Mononuclear cell (primary cell): ENCODE results near the gene ACOT7. TPM values are rescaled to one million over a fixed set of nuclear protein-coding genes. Genes with fewer than 3 reads are reported as not detected.

ENCODE experiments used
- H3K27me3 ChIP-seq: 2 replicates; pipeline ENCODE4 v1.6.0; 2011; ENCODE audit warnings: low read length, control low read depth; ENCODE audit not compliant: insufficient read depth
- H3K4me1 ChIP-seq: 2 replicates; pipeline ENCODE4 v1.5.1; 2011; ENCODE audit warnings: mild to moderate bottlenecking, low read length, control low read depth; ENCODE audit not compliant: insufficient read depth
- H3K4me3 ChIP-seq: 2 replicates; pipeline ENCODE4 v1.5.1; 2011; ENCODE audit warnings: mild to moderate bottlenecking, low read length, moderate library complexity
- H3K9me3 ChIP-seq: 2 replicates; pipeline ENCODE4 v1.5.1; 2011; ENCODE audit warnings: low read depth, mild to moderate bottlenecking, control low read depth, low read length
- total RNA-seq: library from RNA; depleted of rRNA; stranded (reverse); fragments of >200 nt; gene quantifications from one replicate; pipeline ENCODE4 v1.2.3, GENCODE V29; 2012

ACOT7 gene
- total RNA-seq, 1 donor = 2.1 TPM

DNA sequence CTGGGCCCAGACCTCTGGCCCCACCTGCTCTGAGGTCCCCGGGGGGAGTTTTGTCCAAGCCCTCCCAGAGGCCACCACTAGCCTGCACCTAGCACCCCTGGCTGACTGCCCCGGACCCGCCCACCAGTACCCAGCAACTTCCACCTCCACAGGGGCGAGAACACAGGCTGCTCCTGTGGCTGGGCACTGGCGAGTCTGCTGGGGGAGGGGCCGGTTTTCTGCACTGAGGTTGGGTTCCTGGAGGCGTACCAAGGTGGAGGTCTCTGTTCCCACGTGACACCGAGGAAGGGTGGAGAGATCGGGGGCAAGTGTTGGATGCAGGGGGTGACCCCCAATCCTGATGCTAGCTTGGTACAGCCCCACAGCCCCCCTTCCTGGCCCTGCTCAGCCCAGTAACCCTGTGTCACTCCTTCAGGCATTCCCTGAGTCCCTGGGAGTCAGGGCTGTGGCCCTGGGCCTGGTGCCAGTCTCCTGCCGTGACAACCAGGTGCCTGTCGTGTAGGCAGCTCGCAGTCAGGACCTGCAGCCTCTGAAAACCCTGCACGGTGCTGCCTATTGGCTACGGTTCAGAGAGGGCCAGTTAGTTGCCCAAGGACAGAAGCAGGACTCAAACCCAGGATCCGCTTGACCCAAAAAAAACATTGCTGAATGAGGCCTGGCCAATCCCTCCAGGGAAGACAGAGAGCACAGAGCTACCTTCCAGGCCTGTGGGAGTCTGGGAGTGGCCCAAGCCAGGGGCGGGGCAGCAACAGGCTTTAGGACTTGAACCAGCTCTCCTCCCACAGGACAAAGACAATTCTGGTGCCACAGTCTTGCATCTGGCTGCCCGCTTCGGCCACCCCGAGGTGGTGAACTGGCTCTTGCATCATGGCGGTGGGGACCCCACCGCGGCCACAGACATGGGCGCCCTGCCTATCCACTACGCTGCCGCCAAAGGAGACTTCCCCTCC is 34.1 kb upstream of the ACOT7 start:
- Histone ChIP-seq H3K4me1 (peaks cover 10% of the 10 kb centered on the region), H3K9me3 (no peaks in the 10 kb centered on the region), H3K4me3 (no peak overlapping the region), H3K27me3 (peaks cover 29% of the 10 kb centered on the region)

- Histone ChIP-seq H3K9me3 (no peaks in the 10 kb centered on the region), H3K4me3 (no peak overlapping the region), H3K4me1 (peaks cover 10% of the 10 kb centered on the region), H3K27me3 (peaks cover 31% of the 10 kb centered on the region)
These were observed 33.4 kb upstream of the ACOT7 start for GRCh38 chr1:6426972-6427350.

- Histone ChIP-seq H3K9me3 (no peaks in the 10 kb centered on the region), H3K4me1 (peaks cover 10% of the 10 kb centered on the region), H3K4me3 (no peak overlapping the region), H3K27me3 (peaks cover 33% of the 10 kb centered on the region)
These were observed 32.9 kb upstream of the ACOT7 start for GRCh38 chr1:6426277-6426971.

DNA sequence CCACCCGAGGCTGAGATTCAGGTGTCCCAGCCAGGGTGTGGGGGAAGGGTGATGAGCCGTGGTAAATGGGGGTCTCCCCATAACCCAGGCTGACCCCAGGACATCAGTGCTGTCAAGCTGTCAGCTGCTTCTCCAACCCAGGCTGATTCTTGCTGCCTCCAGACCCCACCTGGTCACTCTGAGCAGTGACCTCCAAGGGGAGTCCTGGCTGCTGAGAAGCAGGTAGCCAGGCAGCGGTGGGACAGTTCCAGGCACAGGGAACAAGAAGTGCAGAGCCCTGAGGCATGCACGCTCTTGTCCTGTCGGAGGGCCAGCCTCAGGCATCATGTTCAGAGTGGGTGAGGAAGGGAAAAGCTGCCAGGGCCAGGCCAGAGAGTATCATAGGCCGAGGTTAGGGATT is 32.1 kb upstream of the ACOT7 start:
- H3K4me3 ChIP-seq = no peak overlapping the region
- peaks cover 10% of the 10 kb centered on the region for H3K4me1 ChIP-seq
- no peaks in the 10 kb centered on the region for H3K9me3 ChIP-seq
- peaks cover 41% of the 10 kb centered on the region for H3K27me3 ChIP-seq

GRCh38 chr1:6424619-6425593 is 31.3 kb upstream of the ACOT7 start, which contains the start of gene ESPN:
Gene ESPN (plus strand): TSS chr1:6424776. CDS start chr1:6424956, 180 bp downstream.
- no peak within 1 kb of the TSS for H3K4me3 ChIP-seq
- peaks cover 48% of the 10 kb centered on the region for H3K27me3 ChIP-seq
- H3K9me3 ChIP-seq = no peaks in the 10 kb centered on the region
- peaks cover 16% of the 10 kb centered on the region for H3K4me1 ChIP-seq

DNA sequence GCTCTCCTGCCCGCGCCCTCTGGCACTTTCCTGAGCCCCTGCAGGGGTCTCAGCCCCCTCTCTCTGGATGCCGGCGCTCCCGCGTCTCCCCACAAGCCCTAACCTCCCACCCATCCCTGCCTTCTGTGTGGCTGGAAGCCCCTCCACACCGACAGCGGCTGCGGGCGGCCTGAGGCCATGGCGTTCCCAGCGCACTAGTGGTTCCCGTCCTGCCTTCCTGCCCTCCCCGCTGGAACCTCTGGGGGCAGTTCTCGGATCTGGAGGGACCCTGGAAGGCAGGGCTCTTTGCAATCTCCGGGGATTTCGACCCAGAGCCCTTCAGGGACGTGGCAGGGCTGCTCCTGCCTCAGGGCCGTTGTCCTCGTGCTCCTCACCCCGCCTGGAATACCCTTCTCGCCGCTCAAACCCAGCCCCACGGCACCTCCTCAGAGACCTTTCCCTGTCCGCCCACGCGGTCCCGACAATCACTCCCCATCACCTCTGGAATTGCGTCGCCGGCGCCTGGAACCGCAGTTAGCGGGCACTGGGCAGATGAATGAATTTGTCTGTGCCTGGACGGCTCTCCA is 30.5 kb upstream of the ACOT7 start:
- Histone ChIP-seq H3K27me3 (peaks cover 48% of the 10 kb centered on the region), H3K4me1 (peaks cover 16% of the 10 kb centered on the region), H3K4me3 (no peak overlapping the region), H3K9me3 (no peaks in the 10 kb centered on the region)

DNA sequence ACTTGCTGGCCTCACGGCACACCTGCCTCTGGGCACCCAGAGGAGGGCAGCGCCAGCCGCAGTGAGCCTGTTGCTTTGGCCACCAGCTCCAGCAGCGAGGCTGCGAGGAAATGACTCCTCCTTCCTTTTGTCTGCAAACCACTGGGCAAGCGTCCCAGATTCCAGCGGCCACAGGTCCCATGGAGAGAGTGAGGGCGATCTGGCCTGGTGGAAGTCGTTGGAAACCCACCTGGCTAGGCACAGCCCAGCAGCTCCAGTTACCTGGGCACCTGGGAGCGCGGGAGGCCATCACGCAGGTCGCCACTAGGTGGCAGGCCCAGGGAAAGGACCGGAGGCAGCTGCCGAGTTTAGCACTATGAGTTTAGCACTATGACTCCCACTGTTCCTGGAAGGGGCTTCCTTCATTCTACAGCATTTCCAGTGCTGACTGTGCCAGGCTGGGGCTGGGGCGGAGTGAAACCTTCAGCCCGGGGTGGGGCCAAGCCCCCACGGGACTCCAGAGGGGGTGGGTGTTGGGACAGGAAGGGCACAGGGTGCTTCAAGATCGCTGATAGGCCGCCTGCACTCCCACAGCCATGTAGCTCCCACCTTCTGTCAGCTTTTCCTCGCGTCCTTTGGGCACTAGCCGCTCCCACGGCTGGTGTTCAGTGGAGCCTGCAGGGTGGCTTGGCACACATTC is 29.9 kb upstream of the ACOT7 start:
- Histone ChIP-seq H3K9me3 (no peaks in the 10 kb centered on the region), H3K4me3 (no peak overlapping the region), H3K4me1 (peaks cover 16% of the 10 kb centered on the region), H3K27me3 (peaks cover 50% of the 10 kb centered on the region)

DNA sequence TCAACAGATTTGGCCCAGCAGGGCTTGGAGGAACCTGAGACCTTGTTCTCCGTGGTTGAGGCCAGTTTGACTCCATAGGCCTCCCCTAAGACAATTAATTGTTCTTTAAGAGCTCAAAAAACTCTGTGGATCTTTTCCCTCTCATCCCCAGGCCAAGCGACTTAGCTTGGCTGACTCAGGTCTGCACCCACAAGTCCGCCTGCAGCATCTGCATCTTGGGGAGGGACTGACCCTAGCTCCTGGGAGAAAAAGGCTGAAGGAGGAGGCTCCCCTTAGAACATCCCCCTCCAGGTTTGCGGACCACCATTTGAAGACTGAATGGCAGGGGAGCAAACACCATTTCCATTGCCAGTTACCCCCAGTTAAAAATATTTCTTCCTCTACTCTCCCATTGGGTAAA is 27.7 kb upstream of the ACOT7 start:
- H3K4me1 ChIP-seq = peaks cover 16% of the 10 kb centered on the region
- no peak overlapping the region for H3K4me3 ChIP-seq
- no peaks in the 10 kb centered on the region for H3K9me3 ChIP-seq
- peaks cover 67% of the 10 kb centered on the region for H3K27me3 ChIP-seq

GRCh38 chr1:6420454-6421042 is 27.0 kb upstream of the ACOT7 start:
- peaks cover 16% of the 10 kb centered on the region for H3K4me1 ChIP-seq
- peaks cover 61% of the 10 kb centered on the region for H3K27me3 ChIP-seq
- no peaks in the 10 kb centered on the region for H3K9me3 ChIP-seq
- no peak overlapping the region for H3K4me3 ChIP-seq

DNA sequence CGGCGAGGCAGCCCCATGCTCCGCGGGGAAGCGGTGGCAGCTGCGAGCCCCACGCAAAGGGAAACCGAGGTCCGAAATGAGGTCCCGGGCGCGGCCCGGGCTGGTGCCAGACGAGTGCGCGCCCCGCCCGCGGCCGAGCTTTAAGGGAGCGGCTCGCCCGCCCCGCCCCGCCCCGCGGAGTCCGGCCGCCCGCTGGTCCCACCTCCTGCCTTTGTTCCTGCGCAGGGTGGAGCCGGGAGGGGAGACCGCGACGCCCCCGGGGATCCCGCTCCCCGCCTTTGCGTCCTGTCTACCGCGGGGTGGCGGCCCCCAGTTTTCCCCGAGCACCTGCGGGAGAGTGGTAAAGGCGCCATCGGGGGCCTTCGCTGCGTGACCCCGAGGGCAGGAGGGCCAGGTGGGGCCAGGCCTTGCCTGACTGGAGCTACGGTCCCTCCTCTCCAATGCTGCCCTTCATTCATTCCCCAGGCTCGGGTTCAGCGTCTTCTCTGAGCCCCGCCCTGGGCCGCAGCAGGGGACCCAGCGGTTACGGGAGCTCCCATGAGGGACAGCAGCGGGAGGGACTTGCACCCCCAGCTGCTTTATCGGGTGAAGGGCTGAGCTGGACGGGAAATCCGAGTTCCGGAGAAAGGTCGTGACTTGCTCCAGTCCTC is 26.4 kb upstream of the ACOT7 start, which contains the start of gene HES2:
Gene HES2, minus strand, starts transcription at position 116 of the 650 bp plus-strand sequence. Its CDS starts 99 bp downstream, at position 17.
- Histone ChIP-seq H3K4me1 (peaks cover 16% of the 10 kb centered on the region), H3K4me3 (no peak within 1 kb of the TSS), H3K27me3 (peaks cover 59% of the 10 kb centered on the region), H3K9me3 (no peaks in the 10 kb centered on the region)

DNA sequence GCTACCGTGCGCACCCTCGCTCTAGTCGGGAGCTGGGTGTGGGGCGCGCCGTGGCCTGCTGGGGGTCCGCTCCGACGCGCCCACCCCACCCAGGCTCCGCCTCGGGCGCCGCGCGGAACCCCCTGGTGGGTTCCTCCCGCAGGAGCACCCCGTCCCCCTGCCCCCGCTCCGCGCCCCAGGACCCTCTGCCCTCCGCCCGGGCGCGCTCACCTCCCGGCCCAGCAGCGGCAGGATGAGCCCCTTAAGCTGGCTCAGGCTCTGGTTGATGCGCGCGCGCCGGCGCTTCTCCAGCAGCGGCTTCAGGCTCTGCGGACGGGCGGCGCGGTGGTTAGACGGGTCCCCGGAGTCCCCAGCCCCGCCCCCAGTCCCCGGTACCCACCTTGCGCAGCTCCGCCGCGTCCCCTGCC is 25.8 kb upstream of the ACOT7 start:
- H3K4me3 ChIP-seq = no peak overlapping the region
- H3K4me1 ChIP-seq = peaks cover 16% of the 10 kb centered on the region
- no peaks in the 10 kb centered on the region for H3K9me3 ChIP-seq
- H3K27me3 ChIP-seq = peaks cover 64% of the 10 kb centered on the region

DNA sequence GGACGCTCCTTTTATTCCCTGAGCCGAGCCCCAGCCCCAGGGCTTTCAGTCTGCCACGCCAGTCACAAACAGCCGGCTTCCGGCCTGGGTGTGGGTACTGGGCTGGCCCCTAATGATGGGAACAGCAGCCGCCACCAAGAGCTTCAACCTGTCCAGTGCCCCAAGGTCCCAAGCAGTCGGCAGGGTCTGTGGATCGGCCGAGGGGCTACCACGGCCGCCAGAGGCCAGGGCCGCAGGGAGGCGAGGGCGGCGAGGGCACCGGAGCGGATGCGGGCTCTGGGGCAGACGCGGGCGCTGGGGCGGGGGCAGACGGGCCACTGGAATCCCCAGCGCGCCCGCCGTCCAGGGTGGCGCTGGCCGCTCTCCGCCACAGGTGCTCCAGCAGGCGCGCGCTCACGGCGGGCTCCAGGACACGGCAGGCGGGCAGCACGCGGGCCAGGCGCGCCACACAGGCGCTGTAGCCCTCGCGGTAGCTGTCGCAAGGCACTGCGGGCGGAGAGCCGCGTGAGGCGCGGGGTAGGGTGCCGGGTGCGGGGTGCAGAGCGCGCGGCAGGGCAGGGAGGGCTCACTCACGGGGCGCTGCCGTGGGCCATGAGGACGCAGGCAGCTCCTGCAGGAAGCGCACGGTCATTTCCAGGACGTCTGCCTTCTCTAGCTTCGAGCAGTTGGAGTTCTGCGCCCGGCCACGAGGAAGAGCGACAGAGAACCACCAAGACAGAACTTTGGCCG is 25.3 kb upstream of the ACOT7 start:
- Histone ChIP-seq H3K4me3 (no peak overlapping the region), H3K4me1 (peaks cover 11% of the 10 kb centered on the region), H3K9me3 (no peaks in the 10 kb centered on the region), H3K27me3 (peaks cover 60% of the 10 kb centered on the region)
